Endothelial cell of umbilical vein (primary cell): ENCODE data around the gene RASL12. TPM values are rescaled to one million over a fixed set of nuclear protein-coding genes. Genes with fewer than 3 reads are reported as not detected.

Experiments used
- BruUV-seq: library from RNA; stranded (reverse); fragments of 400-500 nt; replicated peaks from 2 replicates; lab custom pipeline; 2021; lab: Mats Ljungman, UMichigan
- CTCF ChIA-PET: fragments of 300-600, 350-600 bp; sonication (Branson Sonifier 250); formaldehyde crosslinking; loops from one replicate; lab custom pipeline; 2021; ENCODE audit warnings: antibody characterized with exemption, inconsistent platforms; lab: Charles Lee
- POLR2A ChIA-PET: fragments of 300-600, 350-600 bp; sonication (Branson Sonifier 250); formaldehyde crosslinking; loops from one replicate; lab custom pipeline; 2021; ENCODE audit warnings: antibody characterized with exemption, inconsistent platforms; lab: Charles Lee
- DNase-seq: peaks from one replicate; pipeline ENCODE4 v3.0.0-alpha.2; 2011; ENCODE audit warnings: low read depth, low spot score
- FAIRE-seq: peaks from 2 replicates; lab custom pipeline; 2011; peaks lifted over from hg19 to GRCh38; lab: Jason Lieb, UNC
- H2AFZ ChIP-seq: 2 replicates; pipeline ENCODE4 v1.6.0; 2012; ENCODE audit warnings: low read depth, low read length, control low read depth, inconsistent platforms
- H3K27ac ChIP-seq: 2 replicates; pipeline ENCODE4 v1.5.1; 2011; ENCODE audit warnings: low read depth, mild to moderate bottlenecking, control low read depth, low read length, moderate library complexity; ENCODE audit not compliant: insufficient read depth
- H3K27me3 ChIP-seq, 2 experiments: 2 replicates each; pipeline versions ENCODE4 v1.6.0 to v1.6.1; 2011; ENCODE audit warnings: low read length in 2 of 2, mixed read lengths in 1 of 2; ENCODE audit not compliant: control insufficient read depth in 2 of 2, insufficient read depth in 2 of 2
- H3K36me3 ChIP-seq, 2 experiments: 2 replicates in 1 of 2; 3 replicates in 1 of 2; pipeline ENCODE4 v1.5.1; 2011; ENCODE audit warnings: low read length in 2 of 2, mild to moderate bottlenecking in 1 of 2, moderate library complexity in 1 of 2; ENCODE audit not compliant: control insufficient read depth in 2 of 2, insufficient read depth in 2 of 2; ENCODE audit errors: extremely low read depth in 1 of 2
- H3K4me1 ChIP-seq: 3 replicates; pipeline ENCODE4 v1.5.1; 2011; ENCODE audit warnings: mild to moderate bottlenecking, low read length; ENCODE audit not compliant: control insufficient read depth, insufficient read depth; ENCODE audit errors: extremely low read depth
- H3K4me2 ChIP-seq: 2 replicates; pipeline ENCODE4 v1.6.1; 2011; ENCODE audit warnings: low read length, control low read depth, mixed read lengths; ENCODE audit not compliant: insufficient read depth
- H3K4me3 ChIP-seq, 3 experiments: fragments of 200-600 bp in 1 of 3; sonication (generic), shearing (Covaris generic) in 1 of 3; replicated peaks in 1 of 3; 2 replicates each; pipeline ENCODE4 v1.5.1; 2011 to 2016; ENCODE audit warnings: control low read depth in 3 of 3, low read length in 3 of 3, mild to moderate bottlenecking in 2 of 3, inconsistent platforms in 1 of 3, low read depth in 1 of 3, moderate library complexity in 1 of 3; ENCODE audit not compliant: insufficient read depth in 1 of 3
- H3K79me2 ChIP-seq: 2 replicates; pipeline ENCODE4 v1.6.0; 2012; ENCODE audit warnings: low read length, inconsistent platforms; ENCODE audit not compliant: control insufficient read depth, insufficient read depth
- H3K9ac ChIP-seq: replicated peaks from 2 replicates; pipeline ENCODE3; 2011; ENCODE audit warnings: low read length, control low read depth; ENCODE audit not compliant: insufficient read depth; ENCODE audit errors: extremely low read depth
- H3K9me1 ChIP-seq: replicated peaks from 3 replicates; pipeline ENCODE4 v1.6.0; 2011; ENCODE audit warnings: mild to moderate bottlenecking, low read length; ENCODE audit not compliant: control insufficient read depth, insufficient read depth; ENCODE audit errors: extremely low read depth
- H3K9me3 ChIP-seq: replicated peaks from 2 replicates; pipeline ENCODE4 v1.5.1; 2012; ENCODE audit warnings: low read length, inconsistent platforms; ENCODE audit not compliant: control insufficient read depth, insufficient read depth
- H4K20me1 ChIP-seq: replicated peaks from 2 replicates; pipeline ENCODE3; 2011; ENCODE audit warnings: mild to moderate bottlenecking, low read length; ENCODE audit not compliant: control insufficient read depth, insufficient read depth; ENCODE audit errors: extremely low read depth
- CTCF ChIP-seq, 2 donors: IDR thresholded peaks; 1 replicate in 1 of 2; 2 replicates in 1 of 2; pipeline ENCODE4 v1.5.1; 2011; ENCODE audit warnings: low read length in 2 of 2, mild to moderate bottlenecking in 2 of 2, moderate library complexity in 2 of 2, control low read depth in 1 of 2, inconsistent platforms in 1 of 2, low read depth in 1 of 2; ENCODE audit not compliant: insufficient read depth in 1 of 2; ENCODE audit errors: extremely low read depth in 1 of 2
- EZH2 ChIP-seq: IDR thresholded peaks from 2 replicates; pipeline ENCODE4 v1.6.1; 2012; ENCODE audit warnings: borderline replicate concordance, low read depth, mild to moderate bottlenecking, moderate library complexity, low read length, inconsistent platforms; ENCODE audit not compliant: severe bottlenecking
- FOS ChIP-seq: IDR thresholded peaks from 2 replicates; pipeline ENCODE4 v1.6.1; 2011; ENCODE audit warnings: mild to moderate bottlenecking, low read length, moderate library complexity, borderline replicate concordance; ENCODE audit not compliant: insufficient read depth
- GATA2 ChIP-seq: IDR thresholded peaks from 2 replicates; pipeline ENCODE4 v1.7.0; 2011; ENCODE audit warnings: low read depth, mild to moderate bottlenecking, moderate library complexity, mixed read lengths, low read length; ENCODE audit not compliant: insufficient read length, insufficient read depth
- JUN ChIP-seq: IDR thresholded peaks from 2 replicates; pipeline ENCODE4 v1.6.1; 2011; ENCODE audit warnings: borderline replicate concordance, low read depth; ENCODE audit not compliant: insufficient read length, insufficient read depth
- MAX ChIP-seq: IDR thresholded peaks from 2 replicates; pipeline ENCODE4 v1.6.1; 2011; ENCODE audit not compliant: insufficient read depth, insufficient read length
- MYC ChIP-seq: IDR thresholded peaks from one replicate; pipeline ENCODE4 v1.6.1; 2011; ENCODE audit warnings: mild to moderate bottlenecking, low read depth, low read length
- POLR2A ChIP-seq: IDR thresholded peaks from 2 replicates; pipeline ENCODE4 v1.6.1; 2012; ENCODE audit warnings: low read depth, mild to moderate bottlenecking, control low read depth, low read length
- POLR2AphosphoS5 ChIP-seq: IDR thresholded peaks from 2 replicates; pipeline ENCODE4 v1.6.1; 2012; ENCODE audit warnings: low read depth, mild to moderate bottlenecking, control low read depth, low read length, moderate library complexity; ENCODE audit not compliant: insufficient read depth
- dilution Hi-C: fragments of 300-500 bp; cut with MboI; formaldehyde crosslinking; loops from one replicate; pipeline ENCODE4 v1.15.0; 2019; ENCODE audit warnings: low sequenced_read_pairs; ENCODE audit not compliant: extremely low pct_ligation_motif_present
- intact Hi-C: fragments of 100-400 bp; cut with micrococcal nuclease; formaldehyde crosslinking; loops from one replicate; pipeline ENCODE4 v1.10.0; 2022
- polyA plus RNA-seq, 4 experiments: library from polyadenylated mRNA; depleted of rRNA in 3 of 4; stranded (reverse) in 3 of 4; unstranded in 1 of 4; fragments of >200 nt; gene quantifications; 2 replicates each; pipeline versions ENCODE4 v1.2.1 to v1.2.3, GENCODE V29; 2011 to 2012; ENCODE audit warnings: missing spikeins in 1 of 4
- total RNA-seq: library from RNA; stranded (reverse); gene quantifications from 2 replicates; pipeline ENCODE4 v1.2.3, GENCODE V29; 2021

RASL12 gene
- total and polyA plus RNA-seq, 2 donors (not counting 3 experiments of a cell fraction or from before 2014, with no cell fraction given) = not detected

- Histone ChIP-seq H3K4me1 (no peaks in the 10 kb centered on the region), H3K4me2 (no peak overlapping the region), H3K9ac (no peak overlapping the region), H3K27ac (no peak overlapping the region), H4K20me1 (no peaks in the 10 kb centered on the region), H3K4me3 (no peak overlapping the region), H2AFZ (no peak overlapping the region), H3K27me3 (peaks cover 41 to 48% of the 10 kb centered on the region in 2 experiments), H3K36me3 (no peaks in the 10 kb centered on the region), H3K9me3 (no peaks in the 10 kb centered on the region), H3K79me2 (no peaks in the 10 kb centered on the region), H3K9me1 (no peaks in the 10 kb centered on the region)
- intact Hi-C loops = no loop called here
- ChIA-PET POLR2A (no interaction called here), CTCF (interaction anchor here (0.8 to 8.8 kb wide), 10 partner anchors 8 to 127 kb away, joined by 3 to 64 read pairs (median 4); no protein-coding TSS in a partner anchor)
- FAIRE-seq (no peak), DNase-seq (no peak)
- dilution Hi-C loops = no loop called here
- BruUV-seq = no TSS peak
- no peak for TF ChIP-seq EZH2
Observed at GRCh38 chr15:65082303-65082953, 14.6 kb upstream of the RASL12 start.

DNA sequence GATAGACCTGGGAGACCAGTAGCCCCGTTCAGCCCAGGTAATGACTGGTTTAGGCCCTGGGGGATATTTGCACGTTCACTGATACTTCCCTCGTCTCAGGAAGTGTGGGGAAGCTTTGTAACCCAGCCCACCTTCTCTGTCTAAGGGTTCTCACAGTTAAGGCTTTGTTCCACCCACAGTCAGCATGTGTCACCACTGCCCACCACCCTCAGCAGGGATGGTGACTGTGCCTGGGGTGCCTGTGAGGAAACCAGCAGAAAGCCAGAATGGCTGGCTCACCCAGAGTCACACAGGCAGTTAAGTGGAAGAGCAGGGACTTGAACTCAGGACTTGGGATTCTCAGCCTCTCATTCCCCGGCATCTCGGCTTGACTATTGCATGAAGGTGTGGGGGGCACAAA lies 14.0 kb upstream of the RASL12 start:
- no peak for DNase-seq
- CTCF ChIA-PET = interaction anchor here (1.2 to 8.8 kb wide), 3 partner anchors 20 to 28 kb away, joined by 4 to 64 read pairs (median 36); no protein-coding TSS in a partner anchor
- no peak overlapping the region for H2AFZ ChIP-seq

More for the DNA sequence above, 14.0 kb upstream of the RASL12 start:
- Histone ChIP-seq H3K27ac (no peak overlapping the region), H3K36me3 (no peaks in the 10 kb centered on the region), H3K9me3 (no peaks in the 10 kb centered on the region), H4K20me1 (no peaks in the 10 kb centered on the region), H3K4me1 (no peaks in the 10 kb centered on the region), H3K9me1 (no peaks in the 10 kb centered on the region), H3K4me3 (no peak overlapping the region), H3K4me2 (no peak overlapping the region), H3K27me3 (peaks cover 46 to 51% of the 10 kb centered on the region in 2 experiments), H3K9ac (no peak overlapping the region), H3K79me2 (no peaks in the 10 kb centered on the region)
- no peak for TF ChIP-seq EZH2
- no peak for TF ChIP-seq MAX
- no peak for TF ChIP-seq FOS
- no peak for TF ChIP-seq POLR2A
- TF ChIP-seq JUN = no peak
- TF ChIP-seq GATA2 = no peak
- no peak for TF ChIP-seq MYC
- no peak for TF ChIP-seq POLR2AphosphoS5
- no peak for TF ChIP-seq CTCF (IDR thresholded peaks at IDR 0.05; ENCODE audit: extremely low read depth in 1 of 2, insufficient read depth in 1 of 2, low read depth in 1 of 2, low read length in 2 of 2)
- no TSS peak for BruUV-seq
- intact Hi-C loops = no loop called here
- POLR2A ChIA-PET = no interaction called here
- dilution Hi-C loops = no loop called here
- no peak for FAIRE-seq
